CD4-positive, alpha-beta T cell treated with Interleukin-4 for 1 hour (primary cell): ENCODE measurements around the gene PSMG1.
A peak's percentile ranks its signal among the peaks of the same experiment; 100 is the strongest.
"Not testable (repeated sequence)": the region's sequence is repeated elsewhere in the genome, so short reads cannot be mapped to it uniquely, and the experiment has no call there.

ENCODE experiments used
- DNase-seq, 2 donors: peaks; one replicate each; pipeline ENCODE4 v3.0.0-alpha.2; 2020 to 2022

PSMG1 gene, protein sequence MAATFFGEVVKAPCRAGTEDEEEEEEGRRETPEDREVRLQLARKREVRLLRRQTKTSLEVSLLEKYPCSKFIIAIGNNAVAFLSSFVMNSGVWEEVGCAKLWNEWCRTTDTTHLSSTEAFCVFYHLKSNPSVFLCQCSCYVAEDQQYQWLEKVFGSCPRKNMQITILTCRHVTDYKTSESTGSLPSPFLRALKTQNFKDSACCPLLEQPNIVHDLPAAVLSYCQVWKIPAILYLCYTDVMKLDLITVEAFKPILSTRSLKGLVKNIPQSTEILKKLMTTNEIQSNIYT

DNA sequence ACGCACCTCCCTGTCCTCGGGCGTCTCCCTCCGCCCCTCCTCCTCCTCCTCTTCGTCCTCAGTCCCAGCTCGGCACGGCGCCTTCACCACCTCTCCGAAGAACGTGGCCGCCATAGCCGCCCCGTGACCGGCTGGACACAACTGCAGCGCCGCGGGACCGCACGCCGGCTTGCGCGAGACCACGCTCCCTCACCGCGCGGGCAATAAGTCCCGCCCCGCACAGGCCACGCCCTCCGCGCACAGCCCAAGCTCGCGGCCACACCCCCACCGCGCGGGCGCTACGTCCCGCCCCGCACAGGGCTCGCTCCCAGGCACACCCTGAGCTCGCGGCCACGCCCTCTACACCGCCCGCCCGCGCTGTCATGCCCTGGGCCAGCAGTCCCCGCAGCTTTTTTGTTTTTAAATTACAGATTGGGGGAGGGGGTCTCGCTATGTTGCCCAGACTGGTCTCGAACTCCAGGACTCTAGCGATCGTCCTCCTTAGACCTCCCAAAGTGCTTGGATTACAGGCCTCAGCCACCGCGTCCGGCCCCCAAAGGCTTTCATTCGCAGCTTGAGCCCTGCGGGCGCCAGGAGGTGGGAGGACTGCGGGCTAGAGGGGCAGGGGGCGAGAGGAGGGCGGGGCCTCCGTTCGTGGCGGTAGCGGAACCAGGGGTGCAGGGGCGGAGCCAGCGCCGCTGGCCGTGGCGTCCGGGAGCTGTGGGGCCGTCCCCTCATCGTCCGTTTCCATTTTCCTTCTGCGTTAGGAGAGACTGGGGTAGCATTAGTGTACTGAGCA, at the start of gene PSMG1:
PSMG1 (minus strand) TSS at position 180 of the 778 bp plus-strand sequence; CDS start at position 114, 66 bp downstream.
- peak; percentile 93 to 94 for DNase-seq

DNA sequence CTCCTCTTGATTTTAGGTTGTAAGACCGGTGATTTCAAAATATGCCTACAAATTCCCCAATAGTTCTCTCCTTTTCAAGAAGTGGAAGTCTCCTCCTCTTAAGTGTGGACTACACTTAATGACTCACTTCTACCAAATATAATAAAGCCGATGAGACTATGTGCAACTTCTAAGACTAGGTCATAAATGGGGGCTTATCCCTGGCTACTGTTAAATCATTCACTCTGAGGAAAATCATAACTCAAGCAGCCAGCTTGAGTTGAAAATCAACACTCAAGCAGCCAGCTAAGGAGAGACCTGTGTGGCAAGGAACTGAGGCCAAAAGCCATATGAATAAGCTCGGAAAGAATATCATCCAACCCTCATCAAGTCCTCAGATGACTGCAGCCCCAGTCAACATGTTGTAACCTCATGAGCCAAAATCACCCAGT, 49.6 kb upstream of the PSMG1 start:
- no peak for DNase-seq

DNA sequence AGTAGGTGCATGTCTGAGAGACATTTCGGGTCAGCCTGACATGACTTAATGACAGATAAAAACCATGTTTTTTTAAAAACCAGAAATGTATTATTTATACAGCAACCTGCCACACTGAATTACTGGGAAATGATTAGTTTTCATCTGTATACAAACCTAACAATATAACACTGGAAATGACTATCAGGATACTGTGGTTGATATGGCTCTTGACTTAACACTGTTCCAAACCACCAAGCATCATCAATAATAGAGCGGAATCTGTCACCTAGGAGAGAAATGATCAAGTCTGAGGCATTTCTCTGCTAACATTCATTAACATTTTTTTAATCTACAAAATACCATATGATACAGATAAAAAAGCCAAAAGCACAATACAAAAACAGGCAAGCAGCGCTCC, 41.7 kb upstream of the PSMG1 start:
- no peak for DNase-seq

DNA sequence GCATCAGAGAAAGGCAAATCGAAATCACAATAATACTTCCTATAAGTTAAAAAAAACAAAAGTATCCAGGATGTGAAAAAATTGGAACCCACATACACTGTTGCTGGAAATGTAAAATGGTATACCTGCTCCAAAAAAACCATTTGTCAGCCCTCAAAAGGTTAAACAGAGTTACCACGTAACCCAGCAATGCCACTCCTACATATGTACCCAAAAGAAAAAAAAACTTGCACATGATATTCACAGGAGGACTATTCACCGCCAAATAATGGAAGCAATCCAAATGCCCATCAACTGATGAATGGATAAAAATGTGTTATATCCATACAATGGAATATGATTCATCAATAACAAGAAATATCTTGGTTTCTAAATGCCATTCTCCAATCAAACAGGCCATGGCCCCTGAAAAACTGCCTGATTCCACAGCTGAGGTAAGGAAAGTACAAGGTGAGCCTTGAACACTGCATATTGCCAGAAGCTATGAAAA, 38.8 kb upstream of the PSMG1 start:
- DNase-seq, result no peak

DNA sequence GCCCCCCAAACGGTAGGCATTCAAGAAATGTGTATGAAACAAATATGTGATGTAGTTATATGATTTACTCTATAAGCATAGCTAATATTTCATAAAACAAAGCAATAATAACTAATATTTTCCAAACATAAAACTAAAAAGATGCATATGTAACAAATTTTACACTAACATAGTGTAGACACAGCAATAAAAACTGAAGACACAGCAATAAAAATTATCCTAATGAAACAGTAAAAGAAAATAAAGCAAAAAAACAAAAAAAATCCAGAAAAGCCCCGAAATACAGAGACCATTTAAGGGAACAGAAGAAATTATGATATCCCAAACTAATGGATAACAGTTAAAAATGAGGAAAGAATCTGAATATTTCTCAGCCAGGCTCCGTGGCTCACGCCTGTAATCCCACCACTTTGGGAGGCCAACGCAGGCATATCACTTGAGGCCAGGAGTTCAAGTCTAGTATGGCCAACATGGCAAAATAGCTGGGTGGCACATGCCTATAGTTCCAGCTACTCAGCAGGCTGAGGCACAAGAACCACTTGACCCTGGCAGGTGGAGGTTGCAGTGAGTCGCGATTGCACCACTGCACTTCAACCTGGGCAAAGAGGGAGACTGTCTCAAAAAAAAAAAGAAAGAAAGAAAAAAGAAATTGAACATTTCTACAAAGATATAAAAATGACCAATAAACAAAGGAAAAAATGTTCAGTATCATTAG, 38.2 kb upstream of the PSMG1 start:
- DNase-seq, result no peak

DNA sequence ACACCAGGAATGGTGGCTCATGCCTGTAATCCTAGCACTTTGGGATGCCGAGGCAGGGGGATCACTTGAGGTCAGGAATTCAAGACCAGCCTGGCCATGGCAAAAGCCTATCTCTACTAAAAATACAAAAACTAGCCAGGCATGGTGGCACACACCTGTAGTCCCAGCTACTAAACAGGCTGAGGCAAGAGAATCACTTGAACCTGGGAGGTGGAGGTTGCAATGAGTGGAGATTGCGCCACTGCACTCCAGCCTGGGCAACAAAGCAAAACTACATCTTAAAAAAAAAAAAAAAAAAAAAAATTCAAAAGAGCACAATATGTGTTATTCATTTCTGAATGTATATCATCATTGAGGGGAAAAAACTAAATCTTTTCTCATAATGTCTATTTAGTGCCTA, 37.6 kb upstream of the PSMG1 start:
- DNase-seq, result not testable (repeated sequence)

DNA sequence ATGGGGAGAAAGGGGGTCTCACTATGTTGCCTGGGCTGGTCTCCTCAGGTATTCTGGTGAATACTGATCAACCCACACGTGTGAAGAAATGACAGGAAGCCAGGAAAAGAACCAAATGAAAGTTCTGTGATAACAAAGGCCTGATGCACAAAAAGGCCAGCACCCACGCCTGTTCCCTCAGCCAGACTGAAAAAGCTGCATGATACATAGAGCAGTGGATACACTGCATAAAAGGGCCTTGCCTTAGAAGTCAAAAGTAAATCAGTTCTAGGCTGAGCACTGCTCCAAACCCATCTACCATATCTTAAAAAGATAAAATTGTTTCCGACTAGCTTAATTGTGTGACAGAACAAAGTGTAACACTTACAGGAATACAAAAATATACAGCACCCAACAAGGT, 36.9 kb upstream of the PSMG1 start:
- no peak for DNase-seq

DNA sequence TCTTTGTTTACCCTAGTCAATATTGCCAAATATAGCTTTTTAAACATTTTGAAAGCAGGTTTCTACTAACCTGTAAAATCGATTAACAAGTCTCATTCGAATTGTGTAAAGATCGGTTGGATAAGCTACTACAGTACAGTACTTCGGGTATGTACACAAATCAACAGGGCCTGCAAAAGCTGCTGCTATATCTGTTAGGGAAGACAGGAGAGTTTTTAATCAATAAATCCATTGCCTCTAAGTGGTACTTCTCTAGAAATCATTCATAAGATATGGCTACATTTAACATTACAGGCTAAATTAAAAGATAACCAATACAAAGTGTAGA, 34.8 kb upstream of the PSMG1 start:
- no peak for DNase-seq

DNA sequence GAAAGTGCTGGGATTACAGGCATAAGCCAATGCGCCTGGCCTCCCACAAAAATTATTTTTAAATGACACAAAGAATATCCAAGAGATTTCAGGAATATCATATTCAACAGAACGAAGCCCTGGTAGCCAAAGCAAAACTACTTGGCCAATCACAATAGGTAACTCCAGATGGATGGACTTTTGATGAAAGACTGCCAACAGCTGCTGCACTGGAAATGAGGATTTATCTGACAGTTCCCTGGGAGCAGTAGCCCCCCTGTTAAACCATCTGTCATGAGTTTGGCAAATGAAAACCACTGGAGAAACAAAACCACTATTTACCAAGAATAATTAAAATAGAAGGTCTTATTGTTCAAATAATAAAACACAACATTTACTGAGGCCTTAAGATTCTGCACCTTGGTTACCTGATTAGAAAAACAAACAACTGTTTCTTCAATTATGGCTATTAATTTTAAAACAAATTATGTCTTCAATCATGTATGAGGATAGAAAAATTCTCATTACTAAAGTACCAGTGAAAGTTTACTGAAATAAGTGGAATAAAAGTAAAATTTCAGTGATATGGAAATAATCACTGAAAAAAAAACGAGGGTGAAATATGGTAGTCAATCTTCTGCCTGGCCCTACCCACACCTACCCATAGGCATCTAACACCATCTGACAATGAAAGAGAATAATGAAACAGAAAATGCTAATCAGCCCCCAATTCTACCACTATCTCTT, 34.3 kb upstream of the PSMG1 start:
- DNase-seq, result no peak

DNA sequence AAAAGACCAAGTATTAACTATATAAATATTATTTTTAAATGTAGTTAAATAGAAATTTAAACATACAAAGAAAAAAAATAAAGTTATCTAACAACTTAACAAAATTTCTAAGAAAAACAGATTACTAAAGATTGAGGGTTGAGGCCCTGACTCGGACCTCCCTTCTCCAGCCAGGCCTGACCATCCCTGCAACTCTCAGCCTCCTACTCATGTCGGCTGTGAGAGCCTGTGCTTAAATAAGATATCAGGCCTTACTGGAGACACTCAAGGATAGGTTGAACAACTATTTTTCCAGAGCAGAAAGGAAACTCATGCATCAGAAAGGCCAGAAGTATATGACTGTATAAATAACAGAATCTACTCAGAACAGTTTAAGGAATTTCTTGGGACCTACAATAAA, 33.0 kb upstream of the PSMG1 start:
- no peak for DNase-seq

DNA sequence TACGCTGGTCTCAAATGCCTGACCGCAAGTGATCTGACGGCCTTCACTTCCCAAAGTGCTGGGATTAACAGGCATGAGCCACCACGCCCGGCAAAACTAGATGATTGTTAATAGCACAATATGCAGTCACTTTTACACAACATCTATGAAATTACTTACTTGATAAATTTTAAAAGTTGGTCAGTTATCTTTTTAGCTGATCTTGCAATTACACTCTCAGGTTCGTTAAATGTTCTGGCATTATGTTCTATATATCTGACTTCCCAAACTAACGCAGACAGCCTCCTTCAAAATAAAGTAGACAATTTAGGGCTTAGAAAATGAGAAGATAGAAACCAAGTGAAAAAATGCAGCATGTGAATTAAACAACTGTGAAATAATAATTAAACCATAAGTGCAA, 31.8 kb upstream of the PSMG1 start:
- no peak for DNase-seq

DNA sequence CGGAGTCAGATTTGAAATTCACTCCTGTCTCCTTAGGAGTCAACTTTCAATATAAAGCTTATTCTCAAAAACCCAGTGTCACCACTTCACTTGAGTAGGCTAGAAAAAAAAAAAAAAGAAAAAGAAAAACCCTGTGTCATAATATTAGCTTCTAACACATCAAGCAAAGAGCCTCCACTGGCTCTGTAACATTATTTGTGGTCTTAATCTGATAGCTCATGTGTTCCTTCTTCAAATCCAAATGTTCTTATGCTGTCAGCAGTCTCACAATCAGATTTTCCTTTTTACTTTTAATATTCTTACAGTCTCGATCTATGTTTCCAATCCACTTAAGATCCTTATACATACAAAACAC, 26.1 kb upstream of the PSMG1 start:
- no peak for DNase-seq

DNA sequence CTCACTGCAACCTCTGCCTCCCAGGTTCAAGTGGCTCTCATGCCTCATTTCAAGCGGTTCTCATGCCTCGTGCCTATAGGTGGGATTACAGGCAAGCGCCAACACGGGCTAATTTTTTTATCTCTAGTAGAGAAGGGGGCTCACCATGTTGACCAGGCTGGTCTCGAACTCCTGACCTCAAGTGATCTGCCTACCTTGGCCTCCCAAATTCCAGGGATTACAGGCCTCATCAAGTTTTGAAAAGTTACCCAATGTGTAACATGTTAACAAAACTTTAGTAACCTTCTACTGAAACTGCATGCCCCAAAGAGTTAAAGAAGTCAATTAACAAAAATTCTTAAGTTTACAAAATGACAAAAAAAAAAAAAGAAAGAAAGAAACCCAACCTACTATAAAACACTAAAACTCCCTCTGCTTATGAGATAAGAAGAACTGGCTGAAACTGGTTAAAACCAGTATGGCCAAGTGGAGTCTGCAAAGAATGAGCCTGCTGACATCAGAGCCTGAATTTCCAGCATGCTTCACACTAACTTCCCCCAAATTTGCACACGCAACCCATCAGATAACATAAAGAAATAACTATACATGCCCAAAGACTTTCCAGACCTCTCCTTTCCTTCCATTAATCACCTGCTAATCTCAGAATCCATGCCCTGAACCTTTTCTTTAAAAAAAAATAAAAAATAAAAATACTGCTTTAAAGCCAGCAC, 25.5 kb upstream of the PSMG1 start:
- DNase-seq, result peak in 1 of 2 donors; percentile 10

DNA sequence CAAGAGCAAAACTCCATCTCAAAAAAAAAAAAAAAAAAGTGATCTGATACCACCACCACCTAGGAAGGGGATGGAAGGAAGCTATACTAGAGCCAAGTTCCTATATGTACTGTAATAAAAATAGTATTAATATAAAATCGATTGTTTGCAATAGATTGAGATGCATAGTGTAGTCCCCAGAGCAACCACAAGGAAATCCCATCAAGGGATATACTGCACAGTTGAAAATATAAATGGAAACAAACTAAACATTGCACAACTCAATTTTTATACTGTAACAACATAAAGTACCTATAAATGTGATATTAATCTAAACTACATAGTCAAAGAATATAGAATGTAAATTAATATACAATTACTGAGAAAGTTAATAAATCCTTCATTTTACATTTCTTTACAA, 20.9 kb upstream of the PSMG1 start:
- DNase-seq, result no peak

DNA sequence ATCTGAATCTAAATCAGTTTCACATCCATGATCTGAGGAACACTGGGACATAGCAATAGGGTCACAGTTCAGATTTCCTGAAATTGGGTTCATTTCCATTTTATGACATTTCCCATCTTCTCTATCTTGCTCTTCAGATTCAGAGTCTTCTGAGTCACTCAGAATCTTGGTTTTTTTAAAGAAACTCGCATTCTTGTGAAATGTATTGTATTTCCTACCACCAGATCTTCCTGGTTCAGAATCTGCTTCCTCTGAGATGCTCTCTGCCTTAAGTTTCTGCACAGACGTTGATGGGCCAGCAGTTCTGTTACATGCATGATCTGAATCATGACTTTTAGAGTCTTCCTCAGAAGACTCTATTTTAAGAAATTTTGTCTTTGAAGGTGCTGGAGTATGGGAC, 15.5 kb upstream of the PSMG1 start:
- DNase-seq, result no peak

DNA sequence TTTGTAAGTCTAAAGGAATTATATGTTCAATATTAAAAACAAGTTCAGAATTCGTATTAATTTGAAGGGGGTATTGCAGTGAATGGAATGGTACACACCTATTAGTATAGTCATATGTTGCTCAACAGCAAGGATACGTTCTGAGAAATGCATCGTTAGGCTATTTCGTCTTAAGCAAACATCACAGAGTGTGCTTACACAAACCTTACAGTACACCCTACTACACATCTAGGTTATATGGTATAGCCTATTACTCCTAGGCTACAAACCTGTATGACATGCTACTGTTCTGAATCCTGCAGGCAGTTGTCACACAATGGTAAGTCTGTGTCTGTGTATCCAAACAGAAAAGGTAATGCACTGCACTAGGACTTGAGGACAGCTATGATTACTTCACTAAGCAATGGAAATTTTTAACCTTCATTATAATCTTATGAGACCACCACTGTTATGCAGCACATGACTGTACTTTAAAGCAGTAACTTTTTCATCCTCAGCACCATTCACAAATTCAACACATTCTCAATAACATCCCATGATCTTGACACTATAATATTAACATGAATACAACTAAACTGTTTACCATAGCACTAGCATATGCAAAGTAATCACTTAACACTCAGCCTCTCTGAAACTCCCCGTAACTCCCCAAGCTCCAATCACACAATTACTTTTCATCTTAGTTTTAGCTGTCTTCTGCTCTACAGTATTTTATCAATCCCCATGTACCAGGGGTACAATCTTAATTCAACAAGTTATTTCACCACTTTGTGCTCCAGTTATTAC, 14.4 kb upstream of the PSMG1 start:
- no peak for DNase-seq

DNA sequence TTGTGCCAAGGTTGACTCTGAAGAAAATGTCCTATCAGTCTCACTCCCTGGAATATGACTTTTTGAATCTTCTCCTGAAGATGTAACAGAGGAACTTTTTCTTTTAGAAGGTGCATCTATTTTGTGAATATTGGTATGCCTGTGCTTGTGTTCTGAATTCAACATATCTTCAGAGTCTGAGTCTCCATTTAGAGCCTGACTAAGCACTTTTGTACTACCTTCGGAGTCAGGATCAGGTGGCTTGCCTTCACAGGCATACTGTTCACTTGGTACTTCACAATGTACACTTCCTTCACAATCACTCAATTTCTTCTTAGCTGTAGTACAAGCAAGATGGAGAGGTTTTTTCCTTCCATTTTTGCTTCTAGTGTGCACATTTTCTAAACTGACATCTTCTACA, 13.6 kb upstream of the PSMG1 start:
- DNase-seq, result no peak

DNA sequence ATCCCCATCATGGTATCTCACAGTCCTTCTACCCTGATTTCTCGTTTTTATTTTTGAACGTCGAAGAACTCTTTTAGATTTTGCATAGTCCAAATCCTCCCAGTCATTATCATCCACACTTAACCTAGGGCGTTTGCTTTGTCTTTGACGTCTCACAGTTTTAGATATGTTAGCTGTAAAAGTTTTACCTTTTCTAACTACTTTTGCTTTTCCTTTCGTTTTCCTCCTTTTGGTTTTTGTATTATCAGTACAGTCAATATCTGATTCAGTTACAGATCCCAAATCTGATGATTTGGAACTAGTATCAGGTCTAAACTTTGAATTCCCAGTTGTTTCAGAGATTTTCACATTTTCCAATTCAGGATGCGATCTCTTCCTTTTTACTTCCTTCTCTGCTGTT, 13.1 kb upstream of the PSMG1 start:
- DNase-seq, result no peak

DNA sequence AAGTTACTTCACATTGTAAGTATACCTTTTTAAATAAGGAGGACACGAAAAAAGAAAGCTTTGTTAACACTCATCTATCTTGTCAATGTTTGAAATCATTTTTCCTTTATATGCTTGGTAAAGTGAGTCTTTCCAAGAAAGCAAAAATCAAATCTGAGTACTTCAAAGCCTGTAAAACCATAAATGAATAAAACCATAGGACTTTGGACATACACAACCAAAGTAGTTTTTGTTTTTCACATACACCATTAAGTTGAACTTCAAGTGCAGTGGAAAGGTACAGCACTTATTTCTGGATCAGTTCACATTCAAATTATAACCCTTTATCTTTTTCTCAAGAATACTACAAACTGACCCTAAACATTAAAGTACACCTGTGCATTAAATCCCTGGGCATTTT, 10.1 kb upstream of the PSMG1 start:
- no peak for DNase-seq

DNA sequence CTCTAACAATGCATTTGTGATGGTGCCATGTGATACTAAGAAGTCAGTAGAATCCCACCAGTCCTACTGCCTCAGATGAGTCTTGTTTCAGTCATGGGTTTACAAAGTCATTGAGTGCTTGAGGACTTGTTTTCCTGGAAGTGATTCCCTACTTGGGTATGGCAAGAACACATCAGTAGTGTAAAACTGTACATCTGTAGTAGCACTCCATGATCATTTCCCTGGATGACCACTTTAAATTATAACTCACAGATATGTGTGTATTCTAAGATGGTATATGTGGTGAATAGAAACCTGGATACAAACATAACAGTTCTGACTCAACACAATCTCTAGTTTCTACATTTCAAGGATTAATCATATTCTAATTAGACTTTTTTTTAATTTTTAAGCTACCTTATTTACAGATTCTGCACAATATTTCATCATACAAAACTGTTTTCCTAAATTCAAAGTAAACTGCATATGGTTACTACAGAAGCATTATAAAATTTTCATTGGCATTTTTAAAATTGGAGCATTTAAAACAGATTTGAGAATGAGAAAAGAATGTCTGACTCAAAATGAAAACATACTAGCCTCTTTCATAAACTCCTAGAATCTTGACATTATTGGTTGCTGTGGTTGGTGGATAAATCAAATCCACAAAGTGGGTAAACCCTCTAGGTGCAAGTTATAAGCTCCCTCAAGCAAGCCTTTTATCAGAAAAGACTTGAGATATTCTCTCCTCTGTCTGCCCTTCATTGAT, 6.8 kb upstream of the PSMG1 start:
- no peak for DNase-seq

DNA sequence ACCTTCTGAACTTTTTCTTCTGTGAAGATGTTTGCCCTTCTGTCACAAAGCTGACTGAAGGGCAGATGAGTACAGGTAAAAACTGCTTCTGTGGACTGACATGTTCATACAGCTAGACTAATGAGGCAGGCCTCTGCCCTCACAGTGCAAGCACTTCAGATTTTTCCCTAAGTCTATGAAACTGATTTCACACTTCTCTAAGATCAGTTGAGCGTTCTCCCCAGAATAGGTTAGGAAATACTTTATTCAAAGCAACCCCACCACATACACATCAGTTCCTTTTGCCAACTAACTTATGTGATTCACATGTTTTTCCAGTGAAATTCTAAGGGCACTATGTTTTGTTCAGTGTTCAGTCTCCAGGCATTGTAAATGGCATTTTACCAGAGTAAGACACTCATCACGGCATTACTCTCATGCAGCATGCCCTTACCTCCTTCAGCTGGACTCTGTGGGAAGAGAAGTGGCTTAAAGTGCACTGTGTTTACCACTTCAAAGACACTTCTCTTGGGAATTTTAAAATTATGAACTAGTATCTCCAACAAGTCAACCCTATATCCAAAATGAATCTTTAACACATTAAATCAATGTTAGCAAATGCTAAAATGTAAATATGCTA, 5.4 kb upstream of the PSMG1 start:
- DNase-seq, result no peak
